Common myeloid progenitor, CD34-positive (primary cell): ENCODE results near the gene CDHR4.
A peak's percentile ranks its signal among the peaks of the same experiment; 100 is the strongest.
"Not testable (repeated sequence)": the region's sequence is repeated elsewhere in the genome, so short reads cannot be mapped to it uniquely, and the experiment has no call there.

Experiments
- CTCF ChIA-PET: fragments of 350-600 bp; sonication (Branson Sonifier 250); formaldehyde crosslinking; loops from one replicate; lab custom pipeline; 2021; ENCODE audit warnings: antibody characterized with exemption; lab: Charles Lee
- POLR2A ChIA-PET: fragments of 350-600 bp; sonication (Branson Sonifier 250); formaldehyde crosslinking; loops from one replicate; lab custom pipeline; 2021; ENCODE audit warnings: antibody characterized with exemption; lab: Charles Lee
- DNase-seq, 3 donors: peaks; one replicate each; pipeline versions ENCODE4 v3.0.0 to v3.0.0-alpha.2; 2013
- H3K27ac ChIP-seq, 2 experiments: 1 replicate in 1 of 2; 2 replicates in 1 of 2; pipeline ENCODE4 v1.7.0; 2013; ENCODE audit warnings: inconsistent platforms in 2 of 2, low read length in 2 of 2, mild to moderate bottlenecking in 2 of 2, low read depth in 1 of 2, moderate library complexity in 1 of 2; ENCODE audit not compliant: severe bottlenecking in 2 of 2, insufficient read depth in 1 of 2, poor library complexity in 1 of 2
- H3K27me3 ChIP-seq, 5 experiments: replicated peaks in 2 of 5; 1 replicate in 3 of 5; 2 replicates in 2 of 5; pipeline versions ENCODE4 v1.6.1 to v1.7.0; 2013; ENCODE audit warnings: low read length in 4 of 5, mild to moderate bottlenecking in 2 of 5, moderate library complexity in 2 of 5, inconsistent platforms in 1 of 5; ENCODE audit not compliant: insufficient read depth in 5 of 5, control insufficient read depth in 4 of 5
- H3K36me3 ChIP-seq, 4 experiments: 1 replicate in 2 of 4; 2 replicates in 2 of 4; pipeline versions ENCODE4 v1.6.1 to v1.7.0; 2013; ENCODE audit warnings: low read length in 3 of 4, control low read depth in 1 of 4, mild to moderate bottlenecking in 1 of 4; ENCODE audit not compliant: control insufficient read depth in 4 of 4, insufficient read depth in 4 of 4
- H3K4me1 ChIP-seq, 4 experiments: 1 replicate in 3 of 4; 2 replicates in 1 of 4; pipeline versions ENCODE4 v1.6.1 to v1.7.1; 2013; ENCODE audit warnings: low read length in 3 of 4, mild to moderate bottlenecking in 3 of 4, control low read depth in 1 of 4, inconsistent platforms in 1 of 4, moderate library complexity in 1 of 4; ENCODE audit not compliant: control insufficient read depth in 4 of 4, insufficient read depth in 4 of 4; ENCODE audit errors: control extremely low read depth in 1 of 4
- H3K4me3 ChIP-seq, 7 experiments: 1 replicate in 4 of 7; 2 replicates in 3 of 7; pipeline versions ENCODE4 v1.5.1 to v1.7.0; 2013; ENCODE audit warnings: mild to moderate bottlenecking in 7 of 7, low read length in 6 of 7, moderate library complexity in 6 of 7, inconsistent platforms in 2 of 7, low read depth in 2 of 7, control low read depth in 1 of 7; ENCODE audit not compliant: insufficient read depth in 4 of 7, control insufficient read depth in 1 of 7; ENCODE audit errors: extremely low read depth in 1 of 7
- H3K9me3 ChIP-seq, 5 experiments: 1 replicate in 4 of 5; 2 replicates in 1 of 5; pipeline versions ENCODE4 v1.6.1 to v1.7.1; 2013; ENCODE audit warnings: low read length in 4 of 5, mild to moderate bottlenecking in 2 of 5, inconsistent platforms in 1 of 5, low read depth in 1 of 5, moderate library complexity in 1 of 5; ENCODE audit not compliant: control insufficient read depth in 4 of 5, insufficient read depth in 2 of 5; ENCODE audit errors: control extremely low read depth in 1 of 5
- WGBS: methylation state at CpG from one replicate; pipeline ENCODE4 v1.1.5; 2013; ENCODE audit not compliant: insufficient coverage; 5-methylcytosine and 5-hydroxymethylcytosine counted together

Gene CDHR4

GRCh38 chr3:49841126-49841696 is 41.5 kb upstream of the CDHR4 start:
- peak; percentile 63 to 78 (median 69) for DNase-seq
- no peaks in the 10 kb centered on the region for H3K27me3 ChIP-seq
- ChIA-PET CTCF (interaction anchor here (0.7 to 29.0 kb wide), 18 partner anchors 9 to 140 kb away, joined by 3 to 807 read pairs (median 8); partner anchors contain the start of genes CDHR4, INKA1, TRAIP and UBA7), POLR2A (interaction anchor here (0.6 to 6.6 kb wide), 2 partner anchors 37 to 260 kb away, joined by 3 to 111 read pairs; partner anchors contain the start of gene INKA1)
- no peaks in the 10 kb centered on the region for H3K9me3 ChIP-seq
- H3K4me3 ChIP-seq = no peak overlapping the region
- H3K36me3 ChIP-seq = peaks cover 0 to 72% (median 26%) of the 10 kb centered on the region in 4 experiments
- H3K27ac ChIP-seq = no peak overlapping the region
- peaks cover 0 to 13% (median 6%) of the 10 kb centered on the region in 4 experiments for H3K4me1 ChIP-seq

GRCh38 chr3:49840388-49840787 is 40.7 kb upstream of the CDHR4 start:
- 97% methylated on average over 2 of the region's 2 CpGs for WGBS
- no peaks in the 10 kb centered on the region for H3K27me3 ChIP-seq
- H3K4me3 ChIP-seq = no peak overlapping the region
- H3K4me1 ChIP-seq = peaks cover 0 to 13% (median 6%) of the 10 kb centered on the region in 4 experiments
- POLR2A ChIA-PET = interaction anchor here (6.6 kb wide), 1 partner anchor 36 kb away, joined by 111 read pairs; the partner anchor contains the start of gene INKA1
- DNase-seq = no peak
- CTCF ChIA-PET = interaction anchor here (1.2 to 29.0 kb wide), 13 partner anchors 9 to 139 kb away, joined by 4 to 807 read pairs (median 19); partner anchors contain the start of genes CDHR4, INKA1, TRAIP and UBA7
- peaks cover 0 to 65% (median 23%) of the 10 kb centered on the region in 4 experiments for H3K36me3 ChIP-seq
- H3K27ac ChIP-seq = no peak overlapping the region
- H3K9me3 ChIP-seq = no peaks in the 10 kb centered on the region

GRCh38 chr3:49839193-49839809 is 39.6 kb upstream of the CDHR4 start:
- WGBS = 60% methylated on average over 1 of the region's 6 CpGs
- peaks cover 0 to 60% (median 14%) of the 10 kb centered on the region in 4 experiments for H3K36me3 ChIP-seq
- H3K27ac ChIP-seq = no peak overlapping the region
- H3K4me3 ChIP-seq = no peak overlapping the region
- ChIA-PET CTCF (interaction anchor here (0.6 to 29.0 kb wide), 28 partner anchors 10 to 300 kb away, joined by 3 to 807 read pairs (median 5); partner anchors contain the start of genes CDHR4, INKA1, IP6K1 and MON1A), POLR2A (interaction anchor here (0.6 to 6.6 kb wide), 6 partner anchors 14 to 139 kb away, joined by 3 to 111 read pairs (median 4); partner anchors contain the start of genes INKA1 and IP6K1)
- H3K27me3 ChIP-seq = no peaks in the 10 kb centered on the region
- H3K4me1 ChIP-seq = peaks cover 0 to 13% (median 6%) of the 10 kb centered on the region in 4 experiments
- H3K9me3 ChIP-seq = no peaks in the 10 kb centered on the region
- DNase-seq = peak; percentile 84 to 94 (median 87)

GRCh38 chr3:49831341-49831740 is 31.7 kb upstream of the CDHR4 start:
- CTCF ChIA-PET = interaction anchor here (1.0 to 29.0 kb wide), 5 partner anchors 9 to 130 kb away, joined by 3 to 807 read pairs (median 6); partner anchors contain the start of genes CDHR4, INKA1, MON1A and UBA7
- H3K4me3 ChIP-seq = no peak overlapping the region
- no peaks in the 10 kb centered on the region for H3K27me3 ChIP-seq
- no peaks in the 10 kb centered on the region for H3K9me3 ChIP-seq
- no CpG with 5 or more reads among the region's 3 CpGs for WGBS
- POLR2A ChIA-PET = no interaction called here
- peak in 2 of 3 donors; percentile 63 to 67 for DNase-seq
- H3K4me1 ChIP-seq = peaks cover 0 to 33% (median 24%) of the 10 kb centered on the region in 4 experiments
- peaks cover 0 to 58% (median 9%) of the 10 kb centered on the region in 4 experiments for H3K36me3 ChIP-seq
- H3K27ac ChIP-seq = no peak overlapping the region

GRCh38 chr3:49826016-49826415 is 26.3 kb upstream of the CDHR4 start:
- ChIA-PET POLR2A (no interaction called here), CTCF (interaction anchor here (6.1 to 29.0 kb wide), 2 partner anchors 14 to 17 kb away, joined by 47 to 807 read pairs; partner anchors contain the start of genes CDHR4, INKA1 and UBA7)
- no peaks in the 10 kb centered on the region for H3K27me3 ChIP-seq
- 100% methylated on average over 3 of the region's 6 CpGs for WGBS
- H3K4me3 ChIP-seq = no peak overlapping the region
- H3K9me3 ChIP-seq = no peaks in the 10 kb centered on the region
- peaks cover 0 to 18% (median 11%) of the 10 kb centered on the region in 4 experiments for H3K4me1 ChIP-seq
- H3K27ac ChIP-seq = no peak overlapping the region
- no peak for DNase-seq
- peaks cover 0 to 29% (median 9%) of the 10 kb centered on the region in 4 experiments for H3K36me3 ChIP-seq

- H3K27ac ChIP-seq, DNase-seq, POLR2A ChIA-PET, H3K36me3 ChIP-seq, H3K4me1 ChIP-seq, H3K27me3 ChIP-seq, H3K4me3 ChIP-seq, H3K9me3 ChIP-seq: not testable (repeated sequence)
- CTCF ChIA-PET = interaction anchor here (29.0 to 31.1 kb wide), 2 partner anchors 13 to 14 kb away, joined by 807 read pairs; partner anchors contain the start of genes CDHR4, INKA1 and UBA7
- 100% methylated on average over 1 of the region's 3 CpGs for WGBS
Measured at GRCh38 chr3:49823131-49823530, 23.5 kb upstream of the CDHR4 start.
